Measurements from ENCODE around the gene ESPNL.

ESPNL gene

GRCh38 chr2:238091436-238092060, 8.6 kb upstream of the ESPNL start:
- DNase-seq: no peak

GRCh38 chr2:238092486-238093035, 7.6 kb upstream of the ESPNL start:
- Histone ChIP-seq H3K9me2 (replicated peaks; ENCODE audit: insufficient read depth, low read length) (no peaks in the 10 kb centered on the region), H3K4me2 (ENCODE audit: low read depth, low read length) (no peak overlapping the region), H3F3A (ENCODE audit: insufficient read depth, low read length) (no peaks in the 10 kb centered on the region), H3K79me2 (ENCODE audit: low read length) (no peaks in the 10 kb centered on the region), H3K9me3 (replicated peaks; ENCODE audit: insufficient read depth, low read length) (no peaks in the 10 kb centered on the region), H3K36me3 (replicated peaks; ENCODE audit: insufficient read depth, low read length) (no peaks in the 10 kb centered on the region), H3K4me3 (ENCODE audit: low read length) (no peak overlapping the region), H3K4me1 (ENCODE audit: low read length) (no peaks in the 10 kb centered on the region), H2AFZ (ENCODE audit: low read length) (no peak overlapping the region), H3K27me3 (replicated peaks; ENCODE audit: insufficient read depth, low read length) (no peaks in the 10 kb centered on the region), H3K27ac (ENCODE audit: low read length) (no peak overlapping the region), H3K9ac (ENCODE audit: low read length) (no peak overlapping the region), H4K20me1 (ENCODE audit: insufficient read depth, low read length) (no peaks in the 10 kb centered on the region)
- TF ChIP-seq CTCF (IDR thresholded peaks at IDR 0.05; ENCODE audit: low read length) (no peak), EZH2 (optimal IDR thresholded peaks at IDR 0.05; ENCODE audit: low read depth, low read length) (no peak), EZH2phosphoT487 (IDR thresholded peaks at IDR 0.05; ENCODE audit: low read length) (no peak)
- no peak for DNase-seq

More at GRCh38 chr2:238091436-238092060, 8.6 kb upstream of the ESPNL start:
- Histone ChIP-seq H3K4me2 (ENCODE audit: low read depth, low read length) (no peak overlapping the region), H3K9me3 (replicated peaks; ENCODE audit: insufficient read depth, low read length) (no peaks in the 10 kb centered on the region), H3K27ac (ENCODE audit: low read length) (no peak overlapping the region), H3K79me2 (ENCODE audit: low read length) (no peaks in the 10 kb centered on the region), H3K4me3 (ENCODE audit: low read length) (no peak overlapping the region), H3K9me2 (replicated peaks; ENCODE audit: insufficient read depth, low read length) (no peaks in the 10 kb centered on the region), H2AFZ (ENCODE audit: low read length) (no peak overlapping the region), H3K9ac (ENCODE audit: low read length) (no peak overlapping the region), H3K4me1 (ENCODE audit: low read length) (no peaks in the 10 kb centered on the region), H3K36me3 (replicated peaks; ENCODE audit: insufficient read depth, low read length) (no peaks in the 10 kb centered on the region), H4K20me1 (ENCODE audit: insufficient read depth, low read length) (no peaks in the 10 kb centered on the region), H3F3A (ENCODE audit: insufficient read depth, low read length) (no peaks in the 10 kb centered on the region), H3K27me3 (replicated peaks; ENCODE audit: insufficient read depth, low read length) (no peaks in the 10 kb centered on the region)
- TF ChIP-seq EZH2phosphoT487 (IDR thresholded peaks at IDR 0.05; ENCODE audit: low read length): no peak
- TF ChIP-seq EZH2 (optimal IDR thresholded peaks at IDR 0.05; ENCODE audit: low read depth, low read length): no peak
- TF ChIP-seq CTCF (IDR thresholded peaks at IDR 0.05; ENCODE audit: low read length): no peak

DNA sequence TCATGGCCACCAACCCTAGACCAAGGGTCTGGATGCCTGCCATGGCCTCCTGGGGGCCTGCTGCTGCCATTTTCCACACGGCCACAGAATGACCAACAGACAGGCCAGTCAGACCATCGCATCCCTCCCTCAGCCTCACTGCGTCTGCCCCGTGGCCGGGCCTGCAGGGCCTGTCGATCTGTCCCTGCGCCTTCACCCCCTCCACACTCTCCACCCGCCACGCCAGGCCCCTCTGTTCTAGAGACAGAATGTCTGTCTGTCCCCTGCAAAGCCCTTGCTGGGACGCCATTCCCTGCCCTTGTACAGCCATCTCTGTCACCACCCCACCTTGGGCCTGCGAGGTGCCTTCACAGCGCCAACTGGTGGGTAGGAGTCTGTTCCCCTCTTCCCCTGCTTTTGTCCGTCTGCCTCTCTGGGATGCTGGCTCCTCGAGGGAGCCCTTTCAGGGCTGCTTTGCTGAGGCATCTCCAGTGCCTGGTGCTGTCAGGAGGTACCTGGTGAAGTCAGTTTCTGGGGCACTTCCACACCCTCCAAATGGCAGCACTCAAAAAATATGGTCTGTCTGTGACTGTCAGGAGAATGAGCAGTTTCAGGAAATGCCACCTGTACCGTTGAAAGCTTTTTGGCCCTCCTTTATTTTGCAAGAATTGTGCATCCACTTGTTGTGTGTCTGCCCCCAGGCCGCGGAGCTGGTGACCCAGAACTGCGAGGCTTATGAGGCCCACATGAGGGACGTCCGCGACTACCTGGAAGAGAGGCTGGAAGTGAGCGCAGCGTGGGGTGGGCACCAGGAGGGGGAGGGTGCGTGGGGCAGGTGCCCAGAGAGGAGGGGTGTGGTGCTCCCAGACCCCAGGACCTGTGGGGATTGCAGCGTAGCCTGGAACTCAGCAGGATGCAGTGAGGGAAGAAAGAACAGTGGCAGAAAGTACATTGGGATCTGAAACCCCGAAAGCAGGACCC, 6.7 kb upstream of the ESPNL start:
- no peaks in the 10 kb centered on the region for H4K20me1 ChIP-seq (ENCODE audit: insufficient read depth, low read length)
- no peaks in the 10 kb centered on the region for H3F3A ChIP-seq (ENCODE audit: insufficient read depth, low read length)
- H3K36me3 ChIP-seq (replicated peaks; ENCODE audit: insufficient read depth, low read length): no peaks in the 10 kb centered on the region
- no peak overlapping the region for H2AFZ ChIP-seq (ENCODE audit: low read length)
- TF ChIP-seq EZH2phosphoT487 (IDR thresholded peaks at IDR 0.05; ENCODE audit: low read length): no peak
- no peak for TF ChIP-seq EZH2 (optimal IDR thresholded peaks at IDR 0.05; ENCODE audit: low read depth, low read length)
- TF ChIP-seq CTCF (IDR thresholded peaks at IDR 0.05; ENCODE audit: low read length): no peak
- no peak overlapping the region for H3K27ac ChIP-seq (ENCODE audit: low read length)
- no peak for DNase-seq
- no peak overlapping the region for H3K9ac ChIP-seq (ENCODE audit: low read length)
- no peaks in the 10 kb centered on the region for H3K79me2 ChIP-seq (ENCODE audit: low read length)
- H3K4me1 ChIP-seq (ENCODE audit: low read length): no peaks in the 10 kb centered on the region
- no peaks in the 10 kb centered on the region for H3K9me3 ChIP-seq (replicated peaks; ENCODE audit: insufficient read depth, low read length)
- H3K27me3 ChIP-seq (replicated peaks; ENCODE audit: insufficient read depth, low read length): no peaks in the 10 kb centered on the region
- H3K9me2 ChIP-seq (replicated peaks; ENCODE audit: insufficient read depth, low read length): no peaks in the 10 kb centered on the region
- no peak overlapping the region for H3K4me3 ChIP-seq (ENCODE audit: low read length)
- no peak overlapping the region for H3K4me2 ChIP-seq (ENCODE audit: low read depth, low read length)
